ENCODE results near the gene MUC5B. TPM values are rescaled to one million over a fixed set of nuclear protein-coding genes. Genes with fewer than 3 reads are reported as not detected.

Gene MUC5B
- total RNA-seq, 1 experiment from 2014 or later, result 1.6 TPM

DNA sequence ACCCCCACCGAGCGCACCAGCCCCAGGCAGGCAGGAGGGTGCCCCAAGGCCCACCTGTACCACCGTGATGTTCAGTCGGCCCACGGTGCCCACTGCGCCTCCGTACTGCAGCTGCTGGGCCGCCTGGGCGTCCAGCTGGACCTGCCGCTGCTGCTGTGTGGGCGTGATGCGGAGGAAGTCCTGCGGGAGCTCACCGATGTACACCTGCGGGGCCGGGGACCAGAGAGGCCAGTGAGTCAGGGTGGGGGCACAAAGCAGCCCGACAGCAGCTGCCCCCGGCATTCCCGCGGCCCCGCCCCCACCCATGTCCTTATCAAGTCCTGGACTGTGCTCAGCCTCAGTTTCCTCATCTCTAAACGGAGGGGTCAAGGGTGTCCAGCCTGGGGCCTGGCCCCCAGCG, 72.7 kb downstream of the MUC5B start (continued):
- TF ChIP-seq PRDM15 (CRISPR knock-in tag; IDR thresholded peaks at IDR 0.05) (no peak), NR2C2 (CRISPR knock-in tag; IDR thresholded peaks at IDR 0.05) (no peak), SOX15 (CRISPR knock-in tag; IDR thresholded peaks at IDR 0.05) (no peak), JUN (CRISPR knock-in tag; IDR thresholded peaks at IDR 0.05) (no peak)
- TF ChIP-seq, protein P1, sequence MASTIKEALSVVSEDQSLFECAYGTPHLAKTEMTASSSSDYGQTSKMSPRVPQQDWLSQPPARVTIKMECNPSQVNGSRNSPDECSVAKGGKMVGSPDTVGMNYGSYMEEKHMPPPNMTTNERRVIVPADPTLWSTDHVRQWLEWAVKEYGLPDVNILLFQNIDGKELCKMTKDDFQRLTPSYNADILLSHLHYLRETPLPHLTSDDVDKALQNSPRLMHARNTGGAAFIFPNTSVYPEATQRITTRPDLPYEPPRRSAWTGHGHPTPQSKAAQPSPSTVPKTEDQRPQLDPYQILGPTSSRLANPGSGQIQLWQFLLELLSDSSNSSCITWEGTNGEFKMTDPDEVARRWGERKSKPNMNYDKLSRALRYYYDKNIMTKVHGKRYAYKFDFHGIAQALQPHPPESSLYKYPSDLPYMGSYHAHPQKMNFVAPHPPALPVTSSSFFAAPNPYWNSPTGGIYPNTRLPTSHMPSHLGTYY (CRISPR knock-in tag; IDR thresholded peaks at IDR 0.05), result no peak
- TF ChIP-seq, protein P2, sequence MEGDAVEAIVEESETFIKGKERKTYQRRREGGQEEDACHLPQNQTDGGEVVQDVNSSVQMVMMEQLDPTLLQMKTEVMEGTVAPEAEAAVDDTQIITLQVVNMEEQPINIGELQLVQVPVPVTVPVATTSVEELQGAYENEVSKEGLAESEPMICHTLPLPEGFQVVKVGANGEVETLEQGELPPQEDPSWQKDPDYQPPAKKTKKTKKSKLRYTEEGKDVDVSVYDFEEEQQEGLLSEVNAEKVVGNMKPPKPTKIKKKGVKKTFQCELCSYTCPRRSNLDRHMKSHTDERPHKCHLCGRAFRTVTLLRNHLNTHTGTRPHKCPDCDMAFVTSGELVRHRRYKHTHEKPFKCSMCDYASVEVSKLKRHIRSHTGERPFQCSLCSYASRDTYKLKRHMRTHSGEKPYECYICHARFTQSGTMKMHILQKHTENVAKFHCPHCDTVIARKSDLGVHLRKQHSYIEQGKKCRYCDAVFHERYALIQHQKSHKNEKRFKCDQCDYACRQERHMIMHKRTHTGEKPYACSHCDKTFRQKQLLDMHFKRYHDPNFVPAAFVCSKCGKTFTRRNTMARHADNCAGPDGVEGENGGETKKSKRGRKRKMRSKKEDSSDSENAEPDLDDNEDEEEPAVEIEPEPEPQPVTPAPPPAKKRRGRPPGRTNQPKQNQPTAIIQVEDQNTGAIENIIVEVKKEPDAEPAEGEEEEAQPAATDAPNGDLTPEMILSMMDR (IDR thresholded peaks at IDR 0.05), result no peak
- TF ChIP-seq, protein P3, sequence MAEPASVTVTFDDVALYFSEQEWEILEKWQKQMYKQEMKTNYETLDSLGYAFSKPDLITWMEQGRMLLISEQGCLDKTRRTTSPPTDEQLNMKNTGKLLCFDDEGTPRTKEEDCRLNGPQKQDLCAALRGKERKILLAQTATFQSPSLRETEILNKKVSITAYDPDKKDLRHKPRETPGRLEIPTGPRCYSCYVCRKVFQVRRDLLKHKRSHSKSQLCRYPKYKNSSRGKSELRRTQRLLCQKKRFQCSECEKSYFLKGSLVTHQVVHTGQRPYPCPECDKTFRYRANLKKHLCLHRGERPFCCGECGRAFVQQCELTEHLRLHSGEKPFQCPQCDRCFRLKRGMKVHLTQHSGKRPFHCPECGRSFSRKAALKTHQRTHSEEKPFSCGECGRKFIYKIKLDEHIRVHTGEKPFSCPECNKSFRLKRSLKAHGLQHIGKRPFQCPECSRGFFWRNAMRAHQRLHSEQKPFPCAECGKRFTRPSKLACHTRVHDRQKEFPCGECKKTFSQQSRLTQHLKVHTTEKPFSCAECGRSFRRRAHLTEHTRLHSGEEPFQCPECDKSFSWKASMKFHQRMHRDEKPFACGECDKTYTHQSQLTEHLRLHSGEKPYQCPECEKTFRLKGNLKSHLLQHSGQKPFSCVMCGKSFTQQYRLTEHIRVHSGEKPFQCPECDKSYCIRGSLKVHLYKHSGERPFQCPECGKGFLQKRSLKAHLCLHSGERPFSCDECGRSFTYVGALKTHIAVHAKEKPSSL (CRISPR knock-in tag; conservative IDR thresholded peaks at IDR 0.05), result no peak

GRCh38 chr11:1296287-1296686, 73.4 kb downstream of the MUC5B start:
- Mint-ChIP-seq H3K27me3 (ENCODE audit: low read depth) (no peaks in the 10 kb centered on the region), H3K4me1 (peaks cover 18% of the 10 kb centered on the region), H3K9me3 (no peaks in the 10 kb centered on the region), H3K27ac (no peak overlapping the region), H3K4me3 (no peak overlapping the region), H3K36me3 (peaks cover 2% of the 10 kb centered on the region; the same call in 1 of the 2 replicates)
- DNase-seq (ENCODE audit: low spot score) (no peak), ATAC-seq (no peak)
- TF ChIP-seq, protein P4, sequence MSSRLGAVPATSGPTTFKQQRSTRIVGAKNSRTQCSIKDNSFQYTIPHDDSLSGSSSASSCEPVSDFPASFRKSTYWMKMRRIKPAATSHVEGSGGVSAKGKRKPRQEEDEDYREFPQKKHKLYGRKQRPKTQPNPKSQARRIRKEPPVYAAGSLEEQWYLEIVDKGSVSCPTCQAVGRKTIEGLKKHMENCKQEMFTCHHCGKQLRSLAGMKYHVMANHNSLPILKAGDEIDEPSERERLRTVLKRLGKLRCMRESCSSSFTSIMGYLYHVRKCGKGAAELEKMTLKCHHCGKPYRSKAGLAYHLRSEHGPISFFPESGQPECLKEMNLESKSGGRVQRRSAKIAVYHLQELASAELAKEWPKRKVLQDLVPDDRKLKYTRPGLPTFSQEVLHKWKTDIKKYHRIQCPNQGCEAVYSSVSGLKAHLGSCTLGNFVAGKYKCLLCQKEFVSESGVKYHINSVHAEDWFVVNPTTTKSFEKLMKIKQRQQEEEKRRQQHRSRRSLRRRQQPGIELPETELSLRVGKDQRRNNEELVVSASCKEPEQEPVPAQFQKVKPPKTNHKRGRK (CRISPR knock-in tag; IDR thresholded peaks at IDR 0.05; ENCODE audit: borderline replicate concordance), result no peak
- TF ChIP-seq RORB (CRISPR knock-in tag; IDR thresholded peaks at IDR 0.05) (no peak), NR1H2 (CRISPR knock-in tag; IDR thresholded peaks at IDR 0.05) (no peak)
- TF ChIP-seq, protein P5, sequence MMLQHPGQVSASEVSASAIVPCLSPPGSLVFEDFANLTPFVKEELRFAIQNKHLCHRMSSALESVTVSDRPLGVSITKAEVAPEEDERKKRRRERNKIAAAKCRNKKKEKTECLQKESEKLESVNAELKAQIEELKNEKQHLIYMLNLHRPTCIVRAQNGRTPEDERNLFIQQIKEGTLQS (CRISPR knock-in tag; conservative IDR thresholded peaks at IDR 0.05), result no peak
- CTCF ChIA-PET, result no interaction called here
- POLR2A ChIA-PET, result no interaction called here

- Mint-ChIP-seq H3K27ac (no peak overlapping the region), H3K9me3 (no peaks in the 10 kb centered on the region), H3K36me3 (peaks cover 2% of the 10 kb centered on the region; the same call in 1 of the 2 replicates), H3K4me1 (peaks cover 18% of the 10 kb centered on the region), H3K4me3 (no peak overlapping the region), H3K27me3 (ENCODE audit: low read depth) (no peaks in the 10 kb centered on the region)
- ATAC-seq, result no peak
- ChIA-PET POLR2A (no interaction called here), CTCF (no interaction called here)
- no peak for DNase-seq (ENCODE audit: low spot score)
- TF ChIP-seq, protein P6, sequence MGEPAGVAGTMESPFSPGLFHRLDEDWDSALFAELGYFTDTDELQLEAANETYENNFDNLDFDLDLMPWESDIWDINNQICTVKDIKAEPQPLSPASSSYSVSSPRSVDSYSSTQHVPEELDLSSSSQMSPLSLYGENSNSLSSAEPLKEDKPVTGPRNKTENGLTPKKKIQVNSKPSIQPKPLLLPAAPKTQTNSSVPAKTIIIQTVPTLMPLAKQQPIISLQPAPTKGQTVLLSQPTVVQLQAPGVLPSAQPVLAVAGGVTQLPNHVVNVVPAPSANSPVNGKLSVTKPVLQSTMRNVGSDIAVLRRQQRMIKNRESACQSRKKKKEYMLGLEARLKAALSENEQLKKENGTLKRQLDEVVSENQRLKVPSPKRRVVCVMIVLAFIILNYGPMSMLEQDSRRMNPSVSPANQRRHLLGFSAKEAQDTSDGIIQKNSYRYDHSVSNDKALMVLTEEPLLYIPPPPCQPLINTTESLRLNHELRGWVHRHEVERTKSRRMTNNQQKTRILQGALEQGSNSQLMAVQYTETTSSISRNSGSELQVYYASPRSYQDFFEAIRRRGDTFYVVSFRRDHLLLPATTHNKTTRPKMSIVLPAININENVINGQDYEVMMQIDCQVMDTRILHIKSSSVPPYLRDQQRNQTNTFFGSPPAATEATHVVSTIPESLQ (CRISPR knock-in tag; IDR thresholded peaks at IDR 0.05), result no peak
- TF ChIP-seq JAZF1 (CRISPR knock-in tag; IDR thresholded peaks at IDR 0.05) (no peak), SMAD3 (CRISPR knock-in tag; IDR thresholded peaks at IDR 0.05; ENCODE audit: borderline replicate concordance) (no peak), JUN (CRISPR knock-in tag; IDR thresholded peaks at IDR 0.05) (no peak)
- TF ChIP-seq, protein P7, sequence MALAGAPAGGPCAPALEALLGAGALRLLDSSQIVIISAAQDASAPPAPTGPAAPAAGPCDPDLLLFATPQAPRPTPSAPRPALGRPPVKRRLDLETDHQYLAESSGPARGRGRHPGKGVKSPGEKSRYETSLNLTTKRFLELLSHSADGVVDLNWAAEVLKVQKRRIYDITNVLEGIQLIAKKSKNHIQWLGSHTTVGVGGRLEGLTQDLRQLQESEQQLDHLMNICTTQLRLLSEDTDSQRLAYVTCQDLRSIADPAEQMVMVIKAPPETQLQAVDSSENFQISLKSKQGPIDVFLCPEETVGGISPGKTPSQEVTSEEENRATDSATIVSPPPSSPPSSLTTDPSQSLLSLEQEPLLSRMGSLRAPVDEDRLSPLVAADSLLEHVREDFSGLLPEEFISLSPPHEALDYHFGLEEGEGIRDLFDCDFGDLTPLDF (CRISPR knock-in tag; IDR thresholded peaks at IDR 0.05), result no peak
- TF ChIP-seq, protein P8, sequence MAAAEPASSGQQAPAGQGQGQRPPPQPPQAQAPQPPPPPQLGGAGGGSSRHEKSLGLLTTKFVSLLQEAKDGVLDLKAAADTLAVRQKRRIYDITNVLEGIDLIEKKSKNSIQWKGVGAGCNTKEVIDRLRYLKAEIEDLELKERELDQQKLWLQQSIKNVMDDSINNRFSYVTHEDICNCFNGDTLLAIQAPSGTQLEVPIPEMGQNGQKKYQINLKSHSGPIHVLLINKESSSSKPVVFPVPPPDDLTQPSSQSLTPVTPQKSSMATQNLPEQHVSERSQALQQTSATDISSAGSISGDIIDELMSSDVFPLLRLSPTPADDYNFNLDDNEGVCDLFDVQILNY (CRISPR knock-in tag; IDR thresholded peaks at IDR 0.05), result no peak
- TF ChIP-seq, protein P5 (CRISPR knock-in tag; conservative IDR thresholded peaks at IDR 0.05), result no peak
Measured at GRCh38 chr11:1297011-1297575, 74.2 kb downstream of the MUC5B start.

All from WTC11 (cell line).